Left kidney (tissue), 2 donors: Measurements from ENCODE around the gene LSM11. TPM values are rescaled to one million over a fixed set of nuclear protein-coding genes. Genes with fewer than 3 reads are reported as not detected.
A peak's percentile ranks its signal among the peaks of the same experiment; 100 is the strongest.

ENCODE experiments used
- DNase-seq: peaks from one replicate; pipeline ENCODE4 v3.0.0-alpha.2; 2013
- polyA plus RNA-seq: library from polyadenylated mRNA; unstranded; fragments of 120-200 nt; gene quantifications from one replicate; pipeline ENCODE4 v1.2.1, GENCODE V29; 2013; ENCODE audit not compliant: insufficient read length

LSM11 gene
- polyA plus RNA-seq, 1 donor = 9.7 TPM

DNA sequence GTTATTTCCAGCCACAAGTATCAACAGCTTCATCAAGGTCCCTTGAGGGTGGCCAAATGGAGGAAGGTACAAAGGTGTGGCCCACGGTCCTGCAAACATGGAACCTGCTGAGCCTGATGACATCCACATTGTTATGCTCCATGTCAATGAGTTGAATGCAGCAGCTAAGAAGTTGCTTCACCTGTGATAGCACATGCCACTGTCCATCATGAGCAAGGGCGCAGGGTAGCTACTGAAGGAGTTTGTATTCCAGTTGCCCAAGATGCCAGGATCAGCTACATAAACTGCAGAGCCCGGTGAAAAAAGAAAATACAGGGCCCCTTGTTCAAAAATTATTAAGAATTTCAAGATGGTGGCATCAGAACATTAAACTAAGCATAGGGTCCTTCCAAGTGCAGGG lies 24.2 kb downstream of the LSM11 start:
- DNase-seq = no peak

DNA sequence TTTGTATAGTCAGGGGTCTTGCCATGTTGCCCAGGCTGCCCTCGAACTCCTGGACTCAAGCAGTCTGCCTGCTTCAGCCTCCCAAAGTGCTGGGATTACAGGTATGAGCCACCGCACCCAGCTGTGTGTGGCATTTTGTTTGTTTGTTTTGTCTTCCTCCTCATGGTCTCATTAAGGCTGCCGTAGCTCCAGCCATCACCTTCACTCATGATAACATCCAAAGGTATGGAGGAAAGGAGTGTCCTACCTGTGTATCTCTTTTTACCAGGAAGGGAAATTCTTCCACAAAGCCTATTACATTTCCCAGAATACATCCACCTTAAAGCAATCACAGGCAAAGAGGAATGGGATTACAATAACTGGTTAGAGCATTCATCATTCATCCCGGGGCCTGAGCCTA lies 27.2 kb downstream of the LSM11 start:
- DNase-seq = no peak

- DNase-seq = no peak
Observed at GRCh38 chr5:157772127-157772526, 28.6 kb downstream of the LSM11 start.

- DNase-seq = peak; percentile 70
Observed at GRCh38 chr5:157778121-157778805, 34.8 kb downstream of the LSM11 start.

DNA sequence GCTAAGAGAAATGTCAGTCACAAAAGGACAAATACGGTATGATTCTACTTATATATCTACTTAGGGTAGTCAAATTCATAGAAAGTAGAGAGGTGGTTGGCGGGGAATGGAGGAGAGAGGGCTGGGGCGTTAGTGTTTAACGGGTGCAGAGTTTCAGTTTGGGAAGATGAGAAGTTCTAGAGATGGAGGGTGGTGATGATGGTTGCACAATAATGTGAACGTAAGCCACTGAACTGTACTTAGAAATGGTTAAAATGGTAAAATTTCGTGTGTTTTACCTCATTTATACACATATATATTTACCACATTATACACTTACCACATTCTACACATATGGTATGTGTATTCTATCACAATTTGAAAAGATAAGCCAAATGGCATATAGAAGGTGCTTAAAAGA lies 35.7 kb downstream of the LSM11 start:
- no peak for DNase-seq

DNA sequence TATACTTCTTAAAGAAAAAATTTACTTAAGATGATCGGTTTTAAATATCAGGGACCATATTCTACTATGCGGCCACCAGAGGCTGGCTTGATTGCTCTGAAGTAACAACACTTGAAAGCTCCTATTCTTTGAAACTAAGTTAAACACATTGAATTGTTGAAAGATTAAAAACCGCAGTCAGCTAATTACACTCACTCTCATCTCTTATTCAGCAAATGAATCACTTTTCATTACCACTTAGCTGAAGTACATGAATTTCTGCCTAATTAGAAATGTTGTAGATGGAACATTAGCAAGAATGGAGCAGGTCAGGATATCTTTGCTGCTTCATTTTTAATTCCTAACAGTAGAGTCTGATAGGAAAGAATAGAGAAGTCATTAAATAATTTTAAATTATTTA lies 42.3 kb downstream of the LSM11 start:
- DNase-seq = no peak

DNA sequence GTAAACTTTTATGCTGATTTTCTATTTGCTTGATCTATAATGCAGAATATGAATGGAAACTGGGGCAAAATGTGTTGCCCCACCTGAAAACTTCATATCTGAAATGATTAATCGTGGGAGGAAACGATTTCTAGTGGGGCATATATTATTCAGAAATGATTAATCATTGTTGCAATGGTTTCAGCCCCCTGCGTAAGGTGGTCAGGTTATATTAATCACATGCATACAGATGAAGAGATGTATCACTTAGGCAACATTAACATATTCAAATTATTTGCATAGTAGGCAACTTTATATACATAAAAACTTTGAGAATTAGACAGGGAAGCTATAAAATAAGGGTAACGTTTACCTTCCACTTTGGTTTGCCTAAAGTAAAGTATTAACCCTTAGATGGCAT lies 49.8 kb downstream of the LSM11 start:
- no peak for DNase-seq

- no peak for DNase-seq
Observed at GRCh38 chr5:157799578-157799977, 56.1 kb downstream of the LSM11 start.

- DNase-seq = no peak
Observed at GRCh38 chr5:157800137-157800536, 56.6 kb downstream of the LSM11 start.

- DNase-seq = no peak
Observed at GRCh38 chr5:157802736-157803135, 59.2 kb downstream of the LSM11 start.

GRCh38 chr5:157808043-157808442 lies 64.5 kb downstream of the LSM11 start:
- no peak for DNase-seq

Other genes starting within 250 kb of the LSM11 start
- gene ADAM19, start 167.9 kb upstream of the LSM11 start, polyA plus RNA-seq = 8.8 TPM
- 0.50 TPM for gene SOX30, start 91.3 kb upstream of the LSM11 start, polyA plus RNA-seq
- gene C5orf52, start 72.2 kb upstream of the LSM11 start, polyA plus RNA-seq = not detected
- 30.5 TPM for gene THG1L, start 12.3 kb upstream of the LSM11 start, polyA plus RNA-seq
- gene CLINT1, start 115.4 kb downstream of the LSM11 start, polyA plus RNA-seq = 158 TPM